ENCODE results near the gene FRMPD3. TPM values are rescaled to one million over a fixed set of nuclear protein-coding genes. Genes with fewer than 3 reads are reported as not detected.

FRMPD3 gene
- polyA plus RNA-seq, 1 donor (not counting 4 experiments of a cell fraction or from before 2014, with no cell fraction given) = not detected

DNA sequence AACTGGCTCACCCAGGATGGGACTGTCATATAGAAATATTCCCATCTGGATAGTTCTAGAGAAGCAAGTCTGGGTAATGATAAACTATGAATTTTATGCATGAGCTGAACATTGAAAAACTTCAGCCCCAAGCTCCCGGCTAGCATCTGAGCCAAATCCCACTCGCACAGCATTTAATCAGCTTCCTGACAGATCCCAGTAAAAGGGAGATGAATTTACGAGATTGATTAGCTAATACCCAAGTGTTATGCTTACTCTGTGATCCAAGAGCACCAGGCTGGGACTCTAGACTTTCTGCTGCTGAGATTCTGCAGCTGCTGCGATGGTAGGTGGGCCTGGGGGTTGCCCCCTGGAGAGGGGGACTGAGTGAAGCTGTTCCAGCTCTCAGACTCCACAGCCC, 28.0 kb downstream of the FRMPD3 start:
- Histone ChIP-seq H3K4me3 (ENCODE audit: control insufficient read depth in 2 of 3, extremely low read depth in 1 of 3, insufficient read depth in 2 of 3, low read depth in 1 of 3, low read length in 3 of 3) (no peak overlapping the region), H3K79me2 (ENCODE audit: control insufficient read depth, insufficient read depth, low read length) (no peaks in the 10 kb centered on the region), H3K27ac (ENCODE audit: control insufficient read depth, insufficient read depth, low read length) (no peak overlapping the region), H3K4me1 (ENCODE audit: control insufficient read depth, extremely low read depth, insufficient read depth, low read length) (no peaks in the 10 kb centered on the region), H3K36me3 (ENCODE audit: control insufficient read depth in 2 of 2, extremely low read depth in 1 of 2, insufficient read depth in 2 of 2, low read length in 2 of 2) (no peaks in the 10 kb centered on the region), H3K9ac (ENCODE audit: control insufficient read depth, extremely low read depth, insufficient read depth, low read length) (no peak overlapping the region), H3K4me2 (ENCODE audit: control insufficient read depth, extremely low read depth, insufficient read depth, low read depth, low read length) (no peak overlapping the region), H2AFZ (ENCODE audit: control insufficient read depth, low read length) (no peak overlapping the region), H3K9me1 (ENCODE audit: control insufficient read depth, extremely low read depth, insufficient read depth, low read length) (no peaks in the 10 kb centered on the region), H4K20me1 (ENCODE audit: control insufficient read depth, extremely low read depth, insufficient read depth, low read length) (no peaks in the 10 kb centered on the region), H3K9me3 (ENCODE audit: control insufficient read depth, low read depth, low read length) (no peaks in the 10 kb centered on the region), H3K27me3 (ENCODE audit: control insufficient read depth, extremely low read depth, insufficient read depth, low read length) (peaks cover 13% of the 10 kb centered on the region)
- FAIRE-seq (no peak), DNase-seq (ENCODE audit: low read depth, low spot score) (no peak)
- dilution Hi-C loops (cut with MboI; ENCODE audit: extremely low pct_ligation_motif_present, low sequenced_read_pairs) = no loop called here
- TF ChIP-seq EZH2 (IDR thresholded peaks at IDR 0.05; ENCODE audit: low read length) = no peak
- TF ChIP-seq, protein P1, sequence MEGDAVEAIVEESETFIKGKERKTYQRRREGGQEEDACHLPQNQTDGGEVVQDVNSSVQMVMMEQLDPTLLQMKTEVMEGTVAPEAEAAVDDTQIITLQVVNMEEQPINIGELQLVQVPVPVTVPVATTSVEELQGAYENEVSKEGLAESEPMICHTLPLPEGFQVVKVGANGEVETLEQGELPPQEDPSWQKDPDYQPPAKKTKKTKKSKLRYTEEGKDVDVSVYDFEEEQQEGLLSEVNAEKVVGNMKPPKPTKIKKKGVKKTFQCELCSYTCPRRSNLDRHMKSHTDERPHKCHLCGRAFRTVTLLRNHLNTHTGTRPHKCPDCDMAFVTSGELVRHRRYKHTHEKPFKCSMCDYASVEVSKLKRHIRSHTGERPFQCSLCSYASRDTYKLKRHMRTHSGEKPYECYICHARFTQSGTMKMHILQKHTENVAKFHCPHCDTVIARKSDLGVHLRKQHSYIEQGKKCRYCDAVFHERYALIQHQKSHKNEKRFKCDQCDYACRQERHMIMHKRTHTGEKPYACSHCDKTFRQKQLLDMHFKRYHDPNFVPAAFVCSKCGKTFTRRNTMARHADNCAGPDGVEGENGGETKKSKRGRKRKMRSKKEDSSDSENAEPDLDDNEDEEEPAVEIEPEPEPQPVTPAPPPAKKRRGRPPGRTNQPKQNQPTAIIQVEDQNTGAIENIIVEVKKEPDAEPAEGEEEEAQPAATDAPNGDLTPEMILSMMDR (optimal IDR thresholded peaks at IDR 0.05 in 1 of 3, IDR thresholded peaks at IDR 0.05 in 1 of 3, conservative IDR thresholded peaks at IDR 0.05 in 1 of 3; ENCODE audit: extremely low read depth in 1 of 3, insufficient read depth in 2 of 3, low read length in 3 of 3) = no peak

DNA sequence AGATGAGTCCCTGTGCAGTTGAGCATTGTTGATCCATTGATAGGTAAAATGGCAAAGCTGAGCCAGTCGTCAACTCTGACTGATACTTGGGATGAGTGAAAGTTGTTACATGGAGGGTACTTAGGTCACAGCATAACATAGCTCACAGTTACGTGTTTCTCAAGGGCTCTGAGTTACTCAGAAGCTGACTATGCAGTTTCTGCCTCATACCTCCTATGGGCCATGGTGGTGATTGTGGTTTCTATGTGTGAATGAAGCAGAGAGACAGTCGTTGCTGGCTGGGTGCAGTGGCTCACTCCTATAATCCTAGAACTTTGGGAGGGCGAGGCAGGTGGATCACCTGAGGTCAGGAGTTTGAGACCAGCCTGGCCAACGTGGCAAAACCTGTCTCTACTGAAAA, 30.8 kb downstream of the FRMPD3 start:
- H3K27ac ChIP-seq (ENCODE audit: control insufficient read depth, insufficient read depth, low read length) = no peak overlapping the region
- DNase-seq (ENCODE audit: low read depth, low spot score) (no peak), FAIRE-seq (no peak)
- peaks cover 8% of the 10 kb centered on the region for H3K27me3 ChIP-seq (ENCODE audit: control insufficient read depth, extremely low read depth, insufficient read depth, low read length)
- H4K20me1 ChIP-seq (ENCODE audit: control insufficient read depth, extremely low read depth, insufficient read depth, low read length) = no peaks in the 10 kb centered on the region
- H3K9ac ChIP-seq (ENCODE audit: control insufficient read depth, extremely low read depth, insufficient read depth, low read length) = no peak overlapping the region
- H3K4me2 ChIP-seq (ENCODE audit: control insufficient read depth, extremely low read depth, insufficient read depth, low read depth, low read length) = no peak overlapping the region
- no peaks in the 10 kb centered on the region for H3K9me1 ChIP-seq (ENCODE audit: control insufficient read depth, extremely low read depth, insufficient read depth, low read length)
- H3K36me3 ChIP-seq (ENCODE audit: control insufficient read depth in 2 of 2, extremely low read depth in 1 of 2, insufficient read depth in 2 of 2, low read length in 2 of 2) = no peaks in the 10 kb centered on the region
- H3K9me3 ChIP-seq (ENCODE audit: control insufficient read depth, low read depth, low read length) = no peaks in the 10 kb centered on the region
- H3K4me1 ChIP-seq (ENCODE audit: control insufficient read depth, extremely low read depth, insufficient read depth, low read length) = no peaks in the 10 kb centered on the region
- dilution Hi-C loops (cut with MboI; ENCODE audit: extremely low pct_ligation_motif_present, low sequenced_read_pairs) = no loop called here
- H3K79me2 ChIP-seq (ENCODE audit: control insufficient read depth, insufficient read depth, low read length) = no peaks in the 10 kb centered on the region
- H3K4me3 ChIP-seq (ENCODE audit: control insufficient read depth in 2 of 3, extremely low read depth in 1 of 3, insufficient read depth in 2 of 3, low read depth in 1 of 3, low read length in 3 of 3) = no peak overlapping the region
- no peak overlapping the region for H2AFZ ChIP-seq (ENCODE audit: control insufficient read depth, low read length)
- TF ChIP-seq, protein P1 (optimal IDR thresholded peaks at IDR 0.05 in 1 of 3, IDR thresholded peaks at IDR 0.05 in 1 of 3, conservative IDR thresholded peaks at IDR 0.05 in 1 of 3; ENCODE audit: extremely low read depth in 1 of 3, insufficient read depth in 2 of 3, low read length in 3 of 3) = no peak
- no peak for TF ChIP-seq EZH2 (IDR thresholded peaks at IDR 0.05; ENCODE audit: low read length)
